Ureter (tissue), 1 donor: ENCODE results near the gene MUL1. TPM values are rescaled to one million over a fixed set of nuclear protein-coding genes. Genes with fewer than 3 reads are reported as not detected.
A peak's percentile ranks its signal among the peaks of the same experiment; 100 is the strongest.
"Not testable (repeated sequence)": the region's sequence is repeated elsewhere in the genome, so short reads cannot be mapped to it uniquely, and the experiment has no call there.

Experiments
- DNase-seq: peaks from one replicate; pipeline ENCODE4 v3.0.0-alpha.2; 2020; ENCODE audit warnings: low spot score
- total RNA-seq: library from RNA; stranded (reverse); gene quantifications from one replicate; pipeline ENCODE4 v1.2.4, GENCODE V29; 2023
- donor health status: DM: yes; HTN: yes; CAD: no.

MUL1 gene, protein sequence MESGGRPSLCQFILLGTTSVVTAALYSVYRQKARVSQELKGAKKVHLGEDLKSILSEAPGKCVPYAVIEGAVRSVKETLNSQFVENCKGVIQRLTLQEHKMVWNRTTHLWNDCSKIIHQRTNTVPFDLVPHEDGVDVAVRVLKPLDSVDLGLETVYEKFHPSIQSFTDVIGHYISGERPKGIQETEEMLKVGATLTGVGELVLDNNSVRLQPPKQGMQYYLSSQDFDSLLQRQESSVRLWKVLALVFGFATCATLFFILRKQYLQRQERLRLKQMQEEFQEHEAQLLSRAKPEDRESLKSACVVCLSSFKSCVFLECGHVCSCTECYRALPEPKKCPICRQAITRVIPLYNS
- 29.9 TPM for total RNA-seq

DNA sequence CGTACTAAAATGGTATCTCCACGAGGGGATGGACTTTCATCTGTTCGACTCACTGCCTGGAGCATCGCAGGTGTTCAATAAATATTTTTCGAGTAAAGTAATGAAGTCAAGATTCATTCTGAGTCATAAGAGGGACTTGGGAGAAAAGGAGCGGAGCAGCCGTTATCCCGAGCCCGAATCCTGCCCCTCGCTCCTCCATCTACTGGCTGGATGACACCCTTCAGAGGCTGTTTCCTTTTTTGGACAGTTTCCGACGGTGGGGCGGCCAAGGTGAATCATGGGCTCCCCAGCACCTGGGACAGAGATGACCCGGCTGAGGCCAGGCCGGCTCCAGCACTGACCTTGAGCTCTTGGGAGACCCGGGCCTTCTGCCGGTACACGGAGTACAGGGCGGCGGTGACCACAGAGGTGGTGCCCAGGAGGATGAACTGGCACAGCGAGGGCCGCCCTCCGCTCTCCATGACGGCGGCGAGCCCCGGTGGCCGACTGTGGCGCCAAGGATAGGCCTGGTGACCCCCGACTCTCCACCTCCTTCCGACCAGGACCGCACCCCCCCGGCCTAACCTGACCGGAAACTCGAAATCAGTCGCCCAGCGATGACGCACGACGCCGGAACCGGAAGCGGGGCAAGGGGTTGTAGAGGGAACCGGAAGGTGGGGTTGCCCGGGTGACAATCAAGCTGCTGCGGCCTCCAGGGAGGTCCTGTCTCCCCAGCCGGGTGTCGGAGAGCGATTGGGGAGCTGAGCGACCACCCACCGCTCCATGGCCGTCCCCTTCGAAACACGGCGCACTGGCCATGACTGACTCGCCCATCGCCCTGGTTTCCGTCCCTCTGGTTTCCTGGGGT, at the start of gene MUL1:
Gene MUL1 (minus strand): TSS at position 588 of the 847 bp plus-strand sequence. CDS start 127 bp downstream, at position 461.
- DNase-seq, result peak; percentile 96

DNA sequence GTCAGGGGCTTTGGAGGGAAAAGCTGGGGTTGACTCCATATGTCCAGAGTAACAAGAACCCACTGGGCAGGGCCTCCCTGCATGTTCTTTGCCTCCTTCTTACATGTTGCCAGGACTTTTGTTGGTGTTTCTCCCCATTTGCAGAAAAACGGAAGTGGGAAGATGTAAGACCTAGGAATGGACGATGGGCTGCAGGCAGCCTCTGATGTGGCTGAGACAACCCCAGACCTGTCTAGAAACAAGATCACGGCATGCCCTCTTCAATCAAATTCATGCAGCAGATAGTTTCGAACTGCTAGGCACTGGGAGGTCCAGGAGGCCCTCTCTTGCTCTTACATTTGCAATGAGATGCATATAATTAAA, 47.8 kb upstream of the MUL1 start:
- no peak for DNase-seq

DNA sequence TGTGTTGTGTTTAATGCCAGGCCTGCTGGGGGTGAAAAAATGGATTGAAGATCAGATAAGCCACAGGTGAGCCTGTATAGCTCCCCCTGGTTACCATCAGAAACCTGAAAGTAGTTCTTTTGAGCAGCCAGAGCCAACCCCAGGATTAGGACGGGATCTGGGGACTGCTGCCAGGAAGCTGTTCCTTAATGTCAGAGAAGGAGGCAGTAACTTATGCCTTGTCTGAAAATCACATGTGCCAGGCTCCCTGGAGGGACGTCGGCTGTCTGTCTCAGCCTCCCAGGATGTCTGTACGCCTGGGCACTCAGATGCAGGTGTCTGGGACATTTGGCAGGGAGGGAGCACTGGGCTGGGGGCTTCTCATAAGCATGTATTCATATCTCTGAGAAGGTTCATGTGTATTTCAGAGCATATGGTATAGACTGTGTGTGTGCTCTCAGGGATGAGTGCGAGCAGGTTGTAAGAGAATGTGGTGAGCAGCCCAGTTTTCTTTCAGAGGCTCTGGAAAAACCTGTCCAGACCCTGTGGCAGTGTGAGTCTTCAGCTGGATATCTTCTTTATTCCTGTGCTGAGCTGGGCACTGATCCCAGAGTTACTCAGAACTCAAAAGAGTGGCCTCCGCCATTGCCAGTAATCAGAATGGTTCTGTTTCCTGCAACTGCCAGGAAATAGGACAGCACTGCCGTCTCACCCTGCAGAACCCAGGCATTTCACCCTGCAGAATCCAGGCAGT, 47.2 kb upstream of the MUL1 start:
- no peak for DNase-seq

DNA sequence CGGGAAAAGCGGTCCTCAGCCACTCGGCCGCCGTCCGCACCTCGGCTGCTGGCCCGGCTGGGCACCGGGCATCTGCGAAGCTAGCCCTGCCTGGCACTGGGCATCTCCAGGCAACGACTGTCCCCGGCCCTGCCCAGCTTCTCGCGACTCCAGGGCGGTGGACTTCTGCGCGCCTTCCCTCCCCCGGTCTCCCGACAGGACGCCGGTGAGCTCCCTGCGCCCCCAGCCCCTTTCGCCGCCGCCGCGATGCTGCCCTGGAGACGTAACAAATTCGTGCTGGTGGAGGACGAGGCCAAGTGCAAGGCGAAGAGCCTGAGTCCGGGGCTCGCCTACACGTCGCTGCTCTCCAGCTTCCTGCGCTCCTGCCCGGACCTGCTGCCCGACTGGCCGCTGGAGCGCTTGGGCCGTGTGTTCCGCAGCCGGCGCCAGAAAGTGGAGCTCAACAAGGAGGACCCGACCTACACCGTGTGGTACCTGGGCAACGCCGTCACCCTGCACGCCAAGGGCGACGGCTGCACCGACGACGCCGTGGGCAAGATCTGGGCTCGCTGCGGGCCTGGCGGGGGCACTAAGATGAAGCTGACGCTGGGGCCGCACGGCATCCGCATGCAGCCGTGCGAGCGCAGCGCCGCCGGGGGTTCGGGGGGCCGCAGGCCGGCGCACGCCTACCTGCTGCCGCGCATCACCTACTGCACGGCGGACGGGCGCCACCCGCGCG, 44.9 kb upstream of the MUL1 start:
- DNase-seq, result no peak

DNA sequence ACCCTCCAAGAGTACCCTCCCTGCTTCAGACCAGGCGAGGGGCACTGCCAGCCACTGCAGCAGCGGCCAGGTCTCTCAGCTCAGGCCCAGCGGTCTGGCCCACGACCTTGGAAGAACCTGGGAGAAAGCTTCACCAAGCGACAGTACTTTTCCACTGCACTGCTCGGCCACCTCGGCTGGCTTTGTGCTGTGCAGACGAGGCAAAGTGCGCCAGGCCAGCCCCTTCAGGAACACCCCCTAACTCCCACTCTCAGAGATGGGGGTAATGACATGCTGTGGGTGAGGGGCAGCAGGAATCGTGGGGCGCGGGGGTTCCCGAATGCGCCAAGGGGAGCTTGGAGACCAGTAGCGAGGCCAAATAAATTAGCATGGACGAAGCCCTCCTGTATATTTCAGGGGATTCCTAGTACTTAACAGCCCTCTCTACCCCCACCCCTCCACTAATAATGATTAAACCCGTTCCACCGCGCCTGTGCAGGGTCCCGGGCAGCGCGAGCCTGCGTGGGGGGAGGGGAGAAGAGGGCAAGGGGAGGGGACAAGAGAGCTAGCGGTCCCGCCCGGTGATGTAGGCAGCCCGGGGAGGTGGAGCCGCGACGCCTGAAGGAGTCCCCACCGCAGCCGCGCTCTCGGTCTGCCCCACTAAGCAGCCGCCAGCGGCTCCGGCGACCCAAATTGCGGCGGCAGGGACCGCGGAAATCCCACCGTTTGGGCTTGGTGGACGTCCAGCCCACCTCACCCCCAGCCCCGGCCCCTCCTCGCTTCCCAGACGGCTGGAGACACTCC, 44.2 kb upstream of the MUL1 start, which contains the start of gene FAM43B:
Gene FAM43B (plus strand): TSS at position 629 of the 783 bp plus-strand sequence. CDS start 401 bp downstream, outside the sequence.
- DNase-seq, result peak; percentile 65

DNA sequence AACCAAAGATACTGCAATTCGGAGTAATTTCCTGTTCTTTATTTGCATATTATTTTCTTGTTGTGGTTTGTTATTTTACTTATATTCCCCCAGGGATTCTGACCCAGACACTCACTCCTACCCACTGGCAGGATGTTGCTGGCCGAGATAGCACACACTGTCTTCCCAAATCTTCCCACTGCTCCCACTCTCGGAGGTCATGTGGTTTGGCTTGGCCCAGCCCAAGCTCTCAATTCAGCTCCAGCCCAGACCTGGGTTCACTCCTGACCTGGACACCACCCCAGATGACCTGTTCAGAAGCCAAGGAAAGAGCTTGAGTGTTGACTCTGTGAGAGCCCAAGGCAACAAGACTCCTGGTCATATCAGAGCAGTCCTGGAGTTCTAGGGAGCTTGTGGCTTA, 43.2 kb upstream of the MUL1 start:
- DNase-seq, result no peak

DNA sequence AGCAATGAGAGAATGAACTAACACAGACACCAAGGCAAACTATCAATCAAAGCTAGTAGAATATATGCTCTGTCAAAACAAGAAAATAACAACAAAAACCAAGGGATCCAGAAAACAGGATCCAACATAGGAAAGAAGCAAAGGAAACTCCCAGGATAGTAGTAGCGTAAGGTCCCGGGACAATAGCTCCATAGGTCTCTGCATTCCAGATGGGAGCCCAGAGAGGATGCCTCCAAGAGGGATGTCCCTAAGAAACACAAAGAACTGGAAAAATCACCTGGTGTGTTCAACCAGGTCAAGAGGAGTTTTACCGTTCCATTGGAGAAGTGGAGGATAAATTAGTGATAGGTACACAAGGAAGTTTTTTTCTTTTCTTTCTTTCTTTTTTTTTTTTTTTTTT, 38.7 kb upstream of the MUL1 start:
- no peak for DNase-seq

DNA sequence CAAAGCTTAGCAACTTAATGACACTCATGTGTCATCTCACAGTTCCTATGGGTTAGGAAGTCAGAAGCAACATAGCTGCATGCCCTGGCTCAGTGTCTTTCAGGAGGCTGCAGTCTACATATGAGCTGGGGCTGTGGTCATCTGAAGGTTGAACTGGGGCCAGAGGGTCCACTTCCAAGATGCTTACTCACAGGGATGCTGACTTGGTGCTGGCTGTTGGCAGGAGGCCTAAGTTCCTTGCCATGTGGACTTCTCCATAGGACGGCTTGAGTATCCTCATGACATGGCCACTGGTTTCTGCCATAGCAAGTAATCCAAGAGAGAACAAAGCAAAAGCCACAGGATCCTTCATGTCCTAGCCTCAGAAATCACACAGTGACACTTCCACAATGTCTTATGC, 32.3 kb upstream of the MUL1 start:
- DNase-seq, result no peak

DNA sequence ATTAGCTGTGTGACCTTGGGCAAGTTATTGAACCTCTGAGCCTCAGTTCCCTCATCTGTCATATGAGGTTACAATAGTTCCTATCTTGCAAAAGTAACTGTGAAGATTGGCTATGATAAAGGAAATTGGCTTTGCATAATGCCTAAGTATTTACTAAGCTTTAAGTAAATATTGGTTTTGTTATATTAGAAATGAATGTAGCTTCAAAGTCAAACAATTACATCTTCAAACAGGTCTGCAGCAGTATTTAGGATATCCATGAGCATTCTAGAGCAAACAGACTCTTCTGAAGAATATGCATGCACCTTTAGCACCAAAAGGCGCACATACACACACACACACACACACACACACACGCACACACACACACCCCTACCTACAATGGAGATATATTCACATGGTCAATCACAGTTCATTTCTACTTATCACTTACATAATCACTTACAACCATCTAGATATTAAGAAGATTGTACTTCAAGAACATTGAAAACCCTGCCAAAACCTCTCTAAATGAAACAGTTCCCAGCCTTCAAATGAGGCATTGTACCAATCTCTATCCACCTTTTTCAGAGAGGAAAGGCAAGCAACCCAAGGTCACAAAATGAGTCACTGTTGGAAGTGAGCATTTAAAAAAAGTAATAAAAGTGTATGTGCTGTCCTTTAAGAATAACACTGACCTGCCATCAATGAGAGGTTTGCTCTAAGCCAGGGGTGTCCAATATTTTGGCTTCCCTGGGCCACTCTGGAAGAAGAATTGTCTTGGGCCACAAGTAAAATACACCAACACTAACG, 31.0 kb upstream of the MUL1 start:
- DNase-seq, result no peak

DNA sequence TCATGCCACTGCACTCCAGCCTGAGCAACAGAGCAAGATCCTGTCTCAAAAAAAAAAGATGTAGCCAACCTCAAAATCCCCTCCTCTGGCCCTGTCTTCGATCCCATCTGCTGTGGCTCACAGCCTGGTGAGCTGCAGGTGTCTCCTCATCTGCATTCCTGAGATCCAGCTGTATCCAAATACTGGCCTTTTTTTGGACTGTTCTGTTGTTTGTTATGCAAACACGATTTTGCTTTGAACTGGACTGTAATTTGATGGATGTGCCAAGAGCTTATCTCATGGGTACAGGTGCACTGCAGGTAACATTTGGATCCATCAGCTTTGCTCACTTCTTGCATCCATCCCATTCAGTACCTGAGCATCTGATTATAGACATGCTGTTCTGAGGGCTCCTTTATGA, 30.3 kb upstream of the MUL1 start:
- no peak for DNase-seq

DNA sequence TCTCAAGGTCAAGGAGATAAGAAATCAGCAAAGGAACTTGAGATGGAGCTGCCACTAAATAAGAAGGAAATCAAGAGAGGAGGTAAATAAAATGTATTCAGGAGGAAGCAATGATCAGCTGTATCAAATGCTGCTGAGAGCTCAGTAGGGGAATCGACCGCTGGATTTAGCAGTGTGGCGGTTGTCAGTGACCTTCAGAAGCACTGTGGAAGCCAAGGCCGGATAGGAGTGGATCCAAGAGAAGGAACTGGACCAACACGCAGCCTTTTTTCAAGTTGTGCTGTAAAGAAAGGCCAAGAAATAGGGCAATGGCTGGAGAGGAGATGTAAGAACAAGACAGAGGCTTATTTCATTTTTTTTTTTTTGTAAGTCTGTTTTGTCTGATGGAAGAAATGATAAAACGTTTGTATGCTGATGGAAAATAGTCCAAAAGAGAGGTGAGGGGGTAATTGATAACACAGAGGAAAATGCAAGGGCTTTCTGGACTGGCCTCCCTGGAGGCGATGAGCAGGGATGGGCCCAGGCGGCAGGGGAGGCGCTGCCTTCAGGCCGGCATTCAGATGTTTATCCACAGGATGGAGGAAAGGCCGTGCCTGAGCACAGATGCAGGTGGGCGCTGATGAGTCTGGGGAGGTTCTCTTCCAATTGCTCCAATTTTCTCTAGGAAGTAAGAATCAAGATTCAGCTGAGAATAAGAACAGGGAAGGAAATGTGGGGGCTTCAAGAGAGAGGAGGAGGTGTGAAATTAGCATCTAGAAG, 26.9 kb upstream of the MUL1 start:
- DNase-seq, result no peak

DNA sequence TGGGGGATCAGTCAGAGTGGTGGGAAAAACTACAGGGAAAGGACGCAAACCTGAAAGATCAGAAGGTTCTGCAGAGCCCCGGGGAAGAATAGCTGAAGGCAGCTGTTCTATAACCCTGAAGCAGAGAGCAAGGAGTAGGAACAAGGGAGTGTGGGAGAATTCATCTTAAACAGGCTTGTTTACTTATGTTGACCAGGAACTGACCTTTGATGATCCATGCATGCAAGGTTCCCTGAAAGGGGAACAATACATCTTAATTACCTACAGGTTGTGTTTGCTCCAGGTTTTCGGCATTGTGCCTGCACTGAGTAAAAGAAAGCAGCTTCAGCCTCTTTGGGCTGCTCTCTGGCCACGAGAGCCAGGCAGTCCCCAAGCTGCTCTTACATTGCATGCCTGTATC, 25.7 kb upstream of the MUL1 start:
- DNase-seq, result no peak

DNA sequence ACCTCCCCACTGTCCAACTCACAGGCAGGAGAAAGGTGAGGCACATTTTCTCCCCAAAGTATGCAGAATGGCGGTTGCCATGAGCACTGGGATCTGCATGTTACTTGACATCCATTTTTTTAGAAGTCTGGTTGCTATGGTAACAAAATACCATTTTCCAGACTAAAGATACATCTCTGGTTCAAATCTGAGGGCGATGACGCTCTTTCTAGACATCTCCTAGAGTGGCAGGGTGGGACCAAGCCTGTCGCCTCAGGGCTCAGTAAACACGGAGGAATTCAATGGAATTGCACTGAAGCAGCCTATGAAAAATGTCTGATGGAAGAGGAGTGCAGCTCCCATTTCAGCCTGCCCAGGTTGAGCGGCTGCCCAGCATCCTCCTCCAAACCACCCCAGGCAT, 22.9 kb upstream of the MUL1 start:
- DNase-seq, result no peak

DNA sequence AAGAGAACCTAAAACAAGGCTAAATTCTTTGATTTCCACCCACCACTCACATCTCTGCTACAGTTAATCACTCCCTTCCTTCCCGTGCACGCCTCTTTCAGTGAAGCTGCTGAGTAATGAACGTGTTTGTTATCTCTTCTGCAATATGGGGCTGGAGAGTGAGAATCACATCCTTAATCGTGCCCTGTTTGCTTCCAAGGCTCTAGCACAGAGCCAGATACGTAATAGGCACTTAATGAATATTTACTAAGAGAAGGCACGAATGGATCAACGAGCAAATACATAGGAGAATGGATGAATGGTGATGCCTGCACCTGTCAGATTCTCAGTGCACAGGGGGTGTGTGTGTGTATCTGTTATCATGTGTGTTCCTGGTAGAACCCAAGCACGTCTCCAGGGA, 22.4 kb upstream of the MUL1 start:
- DNase-seq, result no peak

DNA sequence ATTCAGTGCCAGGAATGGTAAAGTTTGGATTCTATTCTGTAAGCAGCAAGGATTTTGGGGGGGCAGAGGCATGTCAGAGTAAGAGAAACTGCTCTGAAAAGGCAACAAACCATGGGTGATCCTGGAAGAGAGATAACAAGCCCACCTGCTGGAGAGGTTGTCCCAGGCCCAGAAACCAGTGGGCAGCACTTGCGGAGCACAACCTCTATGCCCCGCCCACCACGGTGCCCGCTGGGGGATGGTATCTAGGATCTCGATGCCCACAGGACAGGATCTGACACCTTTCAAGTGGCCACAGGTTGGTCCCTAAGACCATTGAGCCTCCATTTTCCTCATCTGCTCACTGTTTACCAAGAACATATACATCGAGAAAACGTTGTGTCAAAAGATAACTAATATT, 20.3 kb upstream of the MUL1 start:
- no peak for DNase-seq

DNA sequence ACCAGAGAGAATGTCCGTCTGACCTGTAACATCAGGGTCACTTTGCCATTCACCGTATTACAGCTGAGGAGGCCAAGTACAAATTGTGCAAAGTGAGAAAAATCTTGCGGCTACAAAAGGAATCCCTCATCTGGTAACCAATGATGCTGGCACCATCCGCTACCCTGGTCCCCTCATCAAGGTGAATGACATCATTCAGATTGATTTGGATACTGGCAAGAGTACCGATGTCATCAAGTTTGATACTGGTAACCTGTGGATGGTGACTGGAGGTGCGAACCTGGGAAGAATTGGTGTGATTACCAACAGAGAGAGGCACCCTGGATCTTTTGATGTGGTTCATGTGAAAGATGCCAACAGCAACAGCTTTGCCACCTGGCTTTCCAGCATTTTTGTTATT, 18.3 kb upstream of the MUL1 start:
- no peak for DNase-seq

DNA sequence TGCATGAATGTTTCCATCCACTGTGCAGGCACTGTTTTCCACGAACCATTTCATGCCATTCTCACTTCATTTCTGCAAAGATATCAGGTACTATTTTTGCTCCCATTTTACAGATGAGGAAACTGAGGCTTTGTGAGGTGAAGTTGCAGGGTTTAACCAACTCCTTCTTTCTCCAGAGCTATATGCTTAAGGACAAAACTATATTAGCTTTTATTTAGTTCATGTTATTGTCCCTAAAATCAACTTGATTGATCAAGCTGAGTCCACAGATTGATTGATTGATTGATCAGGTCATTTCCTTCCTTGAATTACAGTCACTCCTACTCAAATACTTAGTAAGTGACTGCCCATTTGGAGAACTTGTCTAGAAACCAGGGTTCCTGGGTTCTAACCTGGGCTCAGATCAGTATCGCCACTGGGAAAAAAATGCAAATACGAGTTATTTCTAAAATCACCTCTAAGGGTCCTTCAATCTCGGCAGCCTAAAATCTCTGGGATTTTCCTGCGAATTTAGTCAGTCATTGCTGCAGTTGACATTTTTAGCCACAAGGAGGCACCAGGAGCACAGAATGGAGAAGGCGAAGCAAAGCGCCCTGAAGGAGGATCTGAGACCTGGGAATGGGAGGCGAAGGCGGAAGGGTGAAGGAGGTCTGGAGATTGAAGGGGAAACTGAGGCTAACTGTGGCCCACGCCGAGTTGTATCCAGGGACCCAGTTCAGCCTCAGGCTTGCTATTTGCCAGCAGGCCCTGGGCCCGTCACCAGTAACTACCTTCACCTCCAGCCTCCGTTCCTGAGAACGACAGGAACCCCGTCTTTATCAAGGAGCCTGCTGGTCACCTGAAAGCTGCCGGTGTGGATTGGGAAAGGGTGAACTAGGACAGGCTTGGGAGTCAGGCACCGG, 14.3 kb upstream of the MUL1 start:
- DNase-seq, result peak; percentile 79

DNA sequence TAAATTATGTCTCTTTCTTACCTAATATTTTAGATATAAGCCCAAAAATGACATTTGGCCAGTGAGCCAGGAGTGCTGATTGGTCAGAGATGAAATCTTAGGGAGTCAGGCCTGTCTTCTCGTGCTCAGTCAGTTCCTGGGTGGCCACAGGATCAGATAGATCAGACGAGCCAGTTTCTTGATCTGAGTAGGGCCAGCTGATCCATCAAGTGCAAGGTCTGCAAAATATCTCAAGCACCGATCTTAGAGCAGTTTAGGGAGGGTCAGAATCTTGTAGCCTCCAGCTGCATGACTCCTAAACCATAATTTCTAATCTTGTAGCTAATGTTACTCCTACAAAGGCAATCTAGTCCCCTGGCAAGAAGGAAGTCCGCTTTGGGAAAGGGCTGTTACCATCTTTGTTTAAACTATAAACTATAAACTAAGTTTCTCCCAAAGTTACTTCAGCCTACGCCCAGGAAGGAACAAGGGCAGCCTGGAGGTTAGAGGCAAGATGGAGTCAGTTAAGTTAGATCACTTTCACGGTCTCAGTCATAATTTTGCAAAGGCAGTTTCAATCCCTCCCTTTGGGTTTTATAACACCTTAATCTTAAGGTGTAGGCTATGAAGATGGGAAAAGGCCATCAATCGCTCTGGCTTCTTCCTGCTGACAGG, 11.8 kb upstream of the MUL1 start:
- not testable (repeated sequence) for DNase-seq
